Measurements from ENCODE around the gene HIGD2B.
A peak's percentile ranks its signal among the peaks of the same experiment; 100 is the strongest.
"Not testable (repeated sequence)": the region's sequence is repeated elsewhere in the genome, so short reads cannot be mapped to it uniquely, and the experiment has no call there.

HIGD2B gene

DNA sequence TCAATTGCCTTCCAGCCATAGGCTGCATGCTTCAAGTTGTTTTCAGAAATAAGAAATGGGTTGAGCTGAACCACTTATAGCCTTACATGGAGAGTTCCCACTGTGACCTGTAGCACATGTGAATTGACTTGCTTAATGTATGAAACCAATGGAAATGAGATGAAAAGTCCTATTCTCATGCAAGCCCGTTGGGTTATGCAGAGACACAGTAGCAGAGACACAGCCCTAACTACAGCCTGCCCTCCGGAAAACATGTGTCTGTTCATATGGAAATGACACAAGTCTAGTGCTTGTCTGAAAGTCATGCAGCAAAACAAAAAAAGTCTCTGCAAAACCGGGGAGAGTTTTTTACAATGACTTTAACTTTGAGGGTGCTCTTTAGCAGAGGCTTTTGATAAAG, 14.5 kb downstream of the HIGD2B start:
- DNase-seq: no peak

DNA sequence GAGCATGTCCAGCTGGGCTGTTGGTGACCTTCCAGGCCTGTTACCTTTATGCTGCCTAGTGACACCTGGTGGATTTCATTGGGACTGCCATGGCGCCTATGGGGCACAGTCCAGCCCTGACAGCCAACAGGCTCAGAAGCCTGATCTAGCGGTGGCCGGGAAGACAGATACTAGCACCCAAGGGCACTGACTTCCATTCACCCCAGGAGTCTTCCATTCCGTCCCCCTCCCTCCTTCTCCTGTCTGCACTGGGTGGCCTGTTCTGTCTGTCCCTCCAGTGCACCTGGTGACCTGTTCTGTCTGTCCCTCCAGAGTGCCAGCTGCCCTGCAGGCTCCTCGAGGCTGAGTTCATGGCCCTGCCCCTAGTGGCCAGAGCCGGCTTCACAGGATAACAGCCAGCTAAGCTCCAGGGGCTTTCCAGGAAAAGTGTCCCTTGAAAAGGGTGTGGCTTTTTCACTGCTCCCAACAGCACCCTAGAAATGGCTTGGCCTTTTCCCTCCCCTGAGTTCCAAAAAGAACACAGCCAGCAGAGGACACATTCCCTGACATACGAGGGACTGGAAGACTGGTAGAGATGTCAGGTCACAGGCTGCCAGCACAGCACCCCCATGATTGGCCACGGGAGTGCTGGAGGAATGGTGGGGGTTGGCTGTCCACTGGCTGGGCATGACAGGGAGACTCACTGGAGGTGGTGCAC, 15.2 kb downstream of the HIGD2B start:
- DNase-seq: peak; percentile 64

DNA sequence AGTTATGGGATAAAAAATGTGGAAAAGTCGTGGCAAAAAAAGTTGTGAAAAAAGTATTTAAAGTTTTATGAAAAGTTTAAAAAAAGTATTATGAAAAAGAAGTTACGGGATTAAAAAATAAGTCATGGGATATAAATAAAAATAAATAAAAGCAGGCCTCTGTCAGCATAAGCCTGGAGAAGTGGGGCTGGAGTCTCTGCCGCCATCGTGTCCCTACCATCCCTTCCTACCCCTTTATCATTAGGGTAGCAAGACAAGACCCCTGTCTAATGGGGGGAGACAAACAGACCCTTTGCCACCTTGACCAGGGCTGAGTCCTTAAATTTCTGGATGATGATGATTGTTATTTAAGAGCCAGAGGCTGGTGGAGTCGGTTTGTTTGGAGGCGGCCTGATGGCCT, 16.2 kb downstream of the HIGD2B start:
- not testable (repeated sequence) for DNase-seq

DNA sequence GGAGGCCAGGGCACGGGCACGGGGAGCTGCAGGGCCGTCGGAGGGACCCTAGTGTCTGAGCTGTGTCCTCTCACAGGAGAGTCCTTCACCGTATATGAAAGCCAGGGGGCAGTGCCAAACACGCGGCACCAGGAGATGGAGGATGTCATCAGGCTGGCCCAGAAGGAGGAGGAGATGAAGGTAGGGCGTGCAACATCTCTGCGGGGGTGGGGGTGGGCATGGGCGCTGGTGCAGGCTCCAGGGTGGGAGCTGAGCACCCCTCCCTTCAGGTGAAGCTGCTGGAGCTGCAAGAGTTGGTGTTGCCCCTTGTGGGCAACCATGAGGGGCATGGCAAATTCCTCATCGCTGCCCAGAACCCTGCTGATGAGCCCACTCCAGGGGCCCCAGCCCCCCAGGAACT, 20.3 kb downstream of the HIGD2B start:
- not testable (repeated sequence) for DNase-seq

DNA sequence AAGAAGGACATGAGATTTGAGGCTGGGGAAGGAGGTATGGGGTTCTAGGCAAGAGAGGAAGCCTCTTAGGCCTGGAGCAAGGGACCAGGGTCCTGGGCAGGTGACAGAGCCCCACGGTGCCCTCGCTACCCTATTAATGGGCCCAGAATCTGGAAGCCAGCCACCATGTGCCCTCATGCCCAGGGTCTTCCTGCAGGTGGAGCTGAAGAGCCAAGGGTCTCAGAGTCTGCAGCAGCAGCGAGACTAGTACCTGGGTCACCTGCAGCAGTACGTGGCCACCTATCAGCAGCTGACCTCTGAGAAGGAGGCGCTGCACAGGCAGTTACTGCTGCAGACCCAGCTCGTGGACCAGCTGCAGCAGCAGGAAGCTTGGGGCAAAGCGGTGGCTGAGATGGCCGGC, 22.1 kb downstream of the HIGD2B start:
- DNase-seq: not testable (repeated sequence)

DNA sequence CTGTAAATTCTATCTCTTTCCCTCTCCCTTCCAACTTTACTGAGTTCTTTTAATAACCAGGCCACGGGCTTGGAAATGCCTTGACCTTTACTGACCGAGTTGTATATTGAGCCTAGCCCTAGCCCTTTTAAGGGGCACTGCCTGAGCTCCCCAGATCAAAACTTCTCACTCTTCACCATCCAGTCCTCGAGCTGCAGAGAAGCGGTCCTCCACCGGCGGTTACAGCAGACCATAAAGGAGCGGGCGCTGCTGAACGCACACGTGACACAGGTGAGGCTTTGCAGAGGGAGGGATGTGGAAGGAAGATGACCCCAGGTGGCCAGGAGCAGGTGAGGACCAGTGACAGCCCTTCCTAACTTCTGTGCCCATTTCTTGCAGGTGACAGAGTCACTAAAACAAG, 24.9 kb downstream of the HIGD2B start:
- DNase-seq: not testable (repeated sequence)

DNA sequence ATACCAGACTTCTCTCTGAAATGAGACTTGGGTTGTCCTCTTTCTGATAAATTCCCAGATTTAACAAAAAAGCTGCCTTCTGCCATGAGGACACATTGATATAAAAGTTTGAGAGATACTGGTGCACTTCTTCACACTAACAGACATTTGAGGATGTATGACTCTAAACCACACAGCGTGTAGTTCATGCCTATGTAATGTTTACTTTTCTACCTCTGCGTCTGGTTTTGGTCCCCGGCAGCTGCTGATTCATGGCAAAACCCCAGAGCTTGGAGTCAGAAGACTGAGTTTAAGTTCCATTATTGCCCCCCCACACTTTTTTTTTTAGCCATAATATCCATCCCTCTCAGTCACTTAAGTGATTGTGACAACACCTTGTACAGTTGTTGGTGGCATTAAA, 30.0 kb downstream of the HIGD2B start:
- not testable (repeated sequence) for DNase-seq

DNA sequence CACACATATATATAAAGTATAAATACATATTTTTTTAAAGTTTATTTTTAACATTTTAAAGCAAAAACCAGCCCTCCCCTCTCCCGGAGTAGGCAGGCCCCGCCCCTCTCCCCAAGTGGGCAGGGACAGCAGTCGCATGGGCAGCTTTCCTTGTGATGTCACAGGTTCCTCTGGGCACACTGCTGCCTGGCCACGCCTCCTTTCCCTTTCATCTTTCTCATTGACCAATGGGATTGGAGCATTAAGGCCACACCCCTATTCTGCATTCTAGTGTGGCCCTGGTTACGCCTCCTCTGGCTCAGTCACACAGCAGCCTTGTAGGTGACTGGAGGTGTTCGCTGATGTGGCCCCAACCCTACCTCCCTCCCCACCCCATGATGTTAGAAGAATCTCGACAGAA, 31.6 kb downstream of the HIGD2B start, which contains the start of gene GOLGA6B:
Gene GOLGA6B (plus strand): TSS at position 301 of the 400 bp plus-strand sequence. CDS start 41 bp downstream, at position 342.
- not testable (repeated sequence) for DNase-seq

DNA sequence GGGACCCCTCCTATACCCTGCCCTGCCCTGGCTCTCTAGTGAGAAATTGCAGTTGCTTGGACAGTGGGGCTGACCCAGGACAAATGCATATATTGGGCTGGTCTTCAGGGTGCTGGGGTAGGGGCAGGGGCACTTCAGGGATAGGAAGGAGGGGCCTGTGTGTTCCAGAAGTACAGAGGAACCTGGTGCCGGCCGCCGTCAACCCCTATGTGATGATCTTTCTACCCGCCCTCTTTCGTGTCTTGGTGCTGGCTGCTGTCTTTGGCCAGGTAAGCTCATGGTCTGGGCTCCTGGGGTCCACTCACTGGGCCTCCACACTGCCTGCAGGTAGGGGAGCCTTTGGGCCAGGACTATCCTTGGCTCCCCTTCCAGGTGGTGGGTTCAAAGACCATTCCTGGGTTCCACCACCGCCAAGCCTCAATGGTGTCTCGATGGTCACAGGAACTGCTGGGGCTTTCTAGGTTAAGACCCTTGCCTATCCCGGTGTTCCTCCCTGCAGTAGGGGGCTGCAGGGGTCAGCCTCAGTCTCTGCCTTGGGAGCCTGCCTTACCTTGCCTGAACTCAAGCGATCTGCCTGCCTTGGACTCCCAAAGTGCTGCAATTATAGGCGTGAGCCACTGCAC, 37.2 kb downstream of the HIGD2B start:
- not testable (repeated sequence) for DNase-seq

DNA sequence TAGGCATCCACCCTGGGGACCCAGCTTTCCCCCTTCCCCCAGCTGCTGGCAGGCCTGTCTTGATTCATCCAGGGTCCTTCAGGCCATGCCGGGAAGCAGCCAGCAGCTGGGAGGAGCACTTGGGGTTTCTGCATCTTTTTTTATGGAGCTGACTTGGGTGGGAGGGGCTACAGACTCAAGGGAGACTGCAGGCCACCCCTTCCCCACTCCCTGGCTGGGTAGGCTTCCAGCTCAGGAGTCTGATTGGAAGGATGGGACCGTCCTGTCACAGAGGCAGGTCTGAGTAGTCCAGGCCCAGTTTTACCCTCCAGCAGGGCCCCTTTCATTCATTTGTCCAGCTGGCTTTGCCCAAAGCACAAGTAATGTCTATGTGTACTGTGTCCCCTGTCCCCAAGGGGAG, 43.7 kb downstream of the HIGD2B start:
- DNase-seq: not testable (repeated sequence)

DNA sequence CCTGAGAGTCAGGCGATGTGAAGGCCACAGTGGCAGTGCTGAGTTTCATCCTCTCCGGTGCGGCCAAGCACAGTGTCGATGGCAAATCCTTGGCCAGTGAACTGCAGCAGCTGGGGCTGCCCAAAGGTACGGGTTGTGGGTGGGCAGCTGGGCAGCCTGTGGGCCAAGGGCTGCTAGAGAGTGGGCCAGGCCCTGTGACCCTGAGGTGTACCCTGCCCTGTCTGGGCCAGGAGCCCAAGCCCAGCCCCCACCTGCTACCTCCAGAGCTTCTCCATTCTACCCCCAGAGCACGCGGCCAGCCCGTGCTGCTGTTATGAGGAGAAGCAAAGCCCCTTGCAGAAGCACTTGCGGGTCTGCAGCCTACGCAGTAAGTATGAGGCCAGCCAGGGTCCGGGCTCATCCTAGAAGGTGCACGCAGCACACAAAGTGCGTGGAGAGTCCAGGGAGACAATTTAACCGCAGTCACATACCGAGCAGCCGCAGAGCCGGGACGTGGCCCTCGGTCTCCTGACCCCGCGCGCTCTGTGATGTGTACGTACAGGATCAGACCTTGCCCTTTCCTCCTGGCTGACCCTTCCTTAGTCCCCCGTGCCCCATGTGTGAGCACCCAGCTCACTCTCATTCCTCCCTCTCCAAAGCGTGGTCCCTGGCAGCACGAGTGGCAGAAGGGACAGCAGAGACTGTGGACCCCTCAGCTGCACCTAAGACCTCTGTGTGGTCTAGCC, 46.1 kb downstream of the HIGD2B start:
- DNase-seq: not testable (repeated sequence)

DNA sequence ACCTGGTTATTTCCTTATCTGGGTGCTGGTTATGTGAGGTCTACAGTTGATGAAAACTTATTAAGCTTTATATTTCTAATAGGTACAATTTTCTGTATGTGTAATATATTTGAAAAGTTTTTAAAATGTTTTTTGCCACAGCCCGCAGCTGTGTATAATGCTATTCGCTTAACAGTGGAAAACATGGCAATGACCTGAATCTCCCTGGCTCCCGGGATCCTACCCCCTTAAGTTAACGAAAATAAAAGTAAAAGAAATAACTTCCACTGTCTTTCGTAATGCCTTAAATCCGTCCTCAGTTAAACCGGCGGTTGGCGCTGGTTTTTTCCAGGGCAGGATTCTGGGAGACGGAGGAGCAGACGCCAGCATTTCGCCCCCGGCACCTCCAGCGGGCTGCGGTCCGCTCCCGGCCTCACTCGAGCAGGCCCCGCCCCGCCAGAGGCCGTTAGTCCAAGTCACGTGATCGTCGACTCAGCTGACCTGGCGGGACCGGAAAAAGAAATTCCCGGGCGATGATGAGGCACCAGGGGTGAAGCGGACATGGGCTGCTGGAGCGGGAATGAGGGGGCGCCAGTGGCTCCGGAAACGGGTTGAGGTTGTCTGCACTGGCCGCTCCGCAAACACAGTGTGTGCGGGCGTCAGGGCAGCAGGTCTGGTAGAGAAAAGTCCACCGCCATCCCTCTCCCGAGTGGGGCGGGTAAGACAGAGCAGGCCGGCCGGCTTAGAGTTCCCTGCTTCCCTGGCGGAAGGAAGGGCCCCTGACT, 49.3 kb downstream of the HIGD2B start:
- peak; percentile 22 for DNase-seq

DNA sequence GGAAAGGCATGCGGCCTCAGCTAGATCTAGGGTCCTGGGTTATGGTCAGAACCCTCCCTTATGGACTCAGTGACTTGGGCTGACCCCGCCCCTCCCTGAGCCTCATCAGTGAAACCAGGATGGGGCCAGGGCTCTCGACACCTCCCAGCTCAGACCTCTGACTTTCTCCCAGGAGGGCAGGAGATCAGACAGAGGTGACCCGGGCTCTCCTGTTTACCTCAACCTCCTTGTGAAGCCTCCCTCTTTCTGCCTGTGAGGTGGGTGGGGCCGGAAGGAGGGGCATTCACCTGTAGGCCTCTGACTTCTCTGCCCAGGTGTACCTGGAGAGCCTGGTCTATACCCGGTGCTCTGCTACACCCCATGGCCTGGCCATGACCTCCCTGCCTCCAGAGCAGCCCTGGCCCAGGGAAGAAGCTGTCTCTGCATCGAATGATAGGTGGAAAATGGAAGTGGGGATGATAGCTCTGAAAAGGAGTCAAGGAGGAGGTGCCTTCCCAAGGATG, 56.9 kb downstream of the HIGD2B start:
- not testable (repeated sequence) for DNase-seq

DNA sequence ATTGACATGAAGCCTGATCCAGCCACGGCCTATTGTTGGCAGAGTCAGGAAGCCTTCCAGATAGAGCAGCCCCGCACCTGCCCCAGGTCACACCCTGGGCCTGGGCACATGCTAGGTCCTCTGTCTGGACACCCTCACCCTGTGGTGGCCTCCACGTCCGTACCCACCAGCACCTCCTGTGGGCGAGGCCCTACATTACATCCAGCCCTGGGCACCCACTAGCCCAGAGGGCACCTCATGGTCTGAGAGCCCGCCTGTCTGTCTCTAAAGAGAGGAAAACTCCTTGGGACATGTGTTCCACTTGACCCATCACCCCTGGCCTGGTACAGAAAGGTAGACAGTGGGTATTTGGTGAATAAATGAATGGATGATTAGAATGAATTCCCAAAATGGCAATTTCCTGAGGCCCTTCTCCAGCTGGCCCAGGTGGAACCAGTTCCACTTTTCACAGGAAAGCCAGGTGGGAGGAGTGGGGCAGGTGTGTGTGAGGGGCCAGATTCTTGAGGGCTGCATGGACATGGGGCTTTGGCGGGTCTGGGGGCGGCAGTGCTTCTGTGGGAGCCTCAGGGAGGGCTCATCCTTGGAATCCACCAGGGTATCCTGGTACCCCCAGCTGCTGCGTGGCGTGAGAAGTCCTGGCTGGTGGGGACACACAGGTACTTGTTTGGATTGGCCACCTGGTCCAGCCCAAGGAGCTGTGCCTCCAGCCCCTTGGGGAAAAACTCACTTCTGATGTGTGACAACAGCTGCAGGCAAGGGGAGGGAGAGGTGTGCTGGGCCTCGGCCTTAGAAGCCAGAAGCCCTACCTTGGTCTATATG, 57.5 kb downstream of the HIGD2B start:
- not testable (repeated sequence) for DNase-seq

DNA sequence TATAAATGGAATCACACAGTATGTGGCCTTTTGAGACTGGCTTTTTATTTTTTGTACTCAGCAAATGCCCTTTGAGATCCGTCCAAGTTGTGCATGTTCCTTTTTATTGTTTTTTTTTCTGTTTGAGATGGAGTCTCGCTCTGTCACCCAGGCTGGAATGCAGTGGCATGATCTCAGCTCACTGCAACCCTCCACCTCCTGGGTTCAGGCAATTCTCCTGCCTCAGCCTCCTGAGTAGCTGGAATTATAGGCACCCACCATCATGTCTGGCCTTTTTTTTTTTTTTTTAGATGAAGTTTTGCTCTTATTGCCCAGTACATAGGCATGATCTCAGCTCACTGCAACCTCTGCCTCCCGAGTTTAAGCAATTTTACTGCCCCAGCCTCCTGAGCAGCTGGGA, 59.8 kb downstream of the HIGD2B start:
- DNase-seq: not testable (repeated sequence)

All from activated CD8-positive, alpha-beta memory T cell treated with anti-CD3 and anti-CD28 coated beads, Interleukin-2, amount 50 U/mL, for 4 hours (primary cell).